ENCODE measurements around the gene AHRR.

AHRR gene

GRCh38 chr5:423626-424261, 102.2 kb downstream of the AHRR start:
- Histone ChIP-seq H3K4me3 (ENCODE audit: low read depth, low read length, poor library complexity, severe bottlenecking) (no peak overlapping the region), H3K27me3 (ENCODE audit: insufficient read depth, low read length) (no peaks in the 10 kb centered on the region), H3K9me3 (ENCODE audit: low read length) (no peaks in the 10 kb centered on the region), H2AFZ (ENCODE audit: low read length) (no peak overlapping the region), H3K36me3 (ENCODE audit: insufficient read depth, low read length) (0 out of 2 replicates have a peak, but pooled peaks cover 9% of the 10 kb centered on the region), H3K9ac (ENCODE audit: low read length) (peak overlapping the region; percentile 67; the same call in 1 of the 2 replicates), H3K4me2 (ENCODE audit: low read length) (peak overlapping the region; percentile 56; the same call in 1 of the 2 replicates), H3F3A (ENCODE audit: insufficient read depth, low read length) (no peaks in the 10 kb centered on the region), H3K27ac (ENCODE audit: low read depth, low read length, poor library complexity, severe bottlenecking) (peak overlapping the region; percentile 100), H3K4me1 (ENCODE audit: insufficient read depth, low read length, severe bottlenecking) (peaks cover 46% of the 10 kb centered on the region), H3K9me2 (ENCODE audit: low read depth, low read length) (no peaks in the 10 kb centered on the region), H3K79me2 (ENCODE audit: insufficient read depth, low read length) (no peaks in the 10 kb centered on the region), H4K20me1 (ENCODE audit: insufficient read depth, low read length) (no peaks in the 10 kb centered on the region)
- TF ChIP-seq CTCF (IDR thresholded peaks at IDR 0.05; ENCODE audit: low read length) (no peak), EZH2 (IDR thresholded peaks at IDR 0.05; ENCODE audit: borderline replicate concordance, low read length) (no peak)

DNA sequence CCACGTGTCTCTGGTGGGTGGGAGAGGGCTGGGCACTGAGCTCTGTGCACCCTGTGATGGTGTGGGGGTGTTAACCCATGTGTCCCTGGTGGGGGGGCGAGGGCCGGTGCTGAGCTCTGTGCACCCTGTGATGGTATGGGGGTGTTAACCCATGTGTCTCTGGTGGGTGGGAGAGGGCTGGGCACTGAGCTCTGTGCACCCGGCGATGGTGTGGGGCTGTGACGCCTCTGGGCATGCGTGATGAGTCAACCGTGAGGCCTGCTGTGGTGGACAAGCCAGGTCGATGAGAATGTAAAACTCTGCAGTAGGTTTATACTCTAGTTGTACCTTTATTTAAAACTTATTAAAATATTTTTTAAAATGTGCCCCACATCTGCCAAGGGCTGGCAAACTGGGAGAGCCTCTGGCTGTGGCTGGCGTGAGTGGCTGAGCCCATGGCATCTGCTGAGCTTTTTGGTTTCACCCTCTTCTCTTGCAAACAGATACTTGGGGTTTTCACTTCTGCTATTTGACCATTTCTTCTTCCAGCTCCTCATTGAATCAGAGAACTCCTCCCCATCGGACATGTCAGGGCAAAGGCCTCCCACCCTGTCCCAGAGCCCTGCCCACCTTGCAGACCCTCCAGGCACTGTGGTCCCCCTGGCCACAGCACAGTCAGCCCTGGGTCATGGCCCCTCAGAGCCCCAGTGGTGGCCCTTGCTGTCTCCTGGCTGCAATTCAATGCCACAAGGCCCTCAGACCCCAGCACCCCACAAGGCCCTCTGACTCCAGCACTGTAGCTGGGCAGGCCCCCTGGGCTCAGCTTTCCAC, 103.0 kb downstream of the AHRR start:
- Histone ChIP-seq H3K4me2 (ENCODE audit: low read length) (peak overlapping the region; percentile 56), H3F3A (ENCODE audit: insufficient read depth, low read length) (no peaks in the 10 kb centered on the region), H3K4me3 (ENCODE audit: low read depth, low read length, poor library complexity, severe bottlenecking) (no peak overlapping the region), H3K36me3 (ENCODE audit: insufficient read depth, low read length) (0 out of 2 replicates have a peak, but pooled peaks cover 9% of the 10 kb centered on the region), H2AFZ (ENCODE audit: low read length) (no peak overlapping the region), H4K20me1 (ENCODE audit: insufficient read depth, low read length) (no peaks in the 10 kb centered on the region), H3K79me2 (ENCODE audit: insufficient read depth, low read length) (no peaks in the 10 kb centered on the region), H3K9me2 (ENCODE audit: low read depth, low read length) (no peaks in the 10 kb centered on the region), H3K27me3 (ENCODE audit: insufficient read depth, low read length) (no peaks in the 10 kb centered on the region), H3K9ac (ENCODE audit: low read length) (peak overlapping the region; percentile 67), H3K4me1 (ENCODE audit: insufficient read depth, low read length, severe bottlenecking) (peaks cover 42% of the 10 kb centered on the region), H3K9me3 (ENCODE audit: low read length) (no peaks in the 10 kb centered on the region), H3K27ac (ENCODE audit: low read depth, low read length, poor library complexity, severe bottlenecking) (peak overlapping the region; percentile 100)
- TF ChIP-seq CTCF (IDR thresholded peaks at IDR 0.05; ENCODE audit: low read length): no peak
- TF ChIP-seq EZH2 (IDR thresholded peaks at IDR 0.05; ENCODE audit: borderline replicate concordance, low read length): no peak

DNA sequence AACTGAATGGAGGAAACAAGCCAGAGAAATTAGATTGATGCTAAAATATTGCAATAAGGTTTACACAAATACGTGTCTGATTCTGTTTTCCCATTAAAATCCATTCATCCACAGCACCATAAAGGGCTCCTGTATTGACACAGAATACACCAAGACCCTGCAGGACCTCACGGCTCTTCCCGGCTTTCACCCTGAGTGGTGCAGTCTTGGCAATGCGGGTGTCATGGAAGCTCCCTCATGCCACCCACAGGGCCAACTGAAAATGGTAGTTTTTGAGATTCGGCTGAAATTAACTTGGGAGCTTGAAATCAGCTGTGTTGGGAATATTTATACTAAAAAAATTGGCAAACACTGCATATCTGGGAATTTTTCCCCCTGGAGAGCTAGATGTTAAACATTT, 104.2 kb downstream of the AHRR start:
- H3K36me3 ChIP-seq (ENCODE audit: insufficient read depth, low read length): peaks cover 14% of the 10 kb centered on the region; the same call in 1 of the 2 replicates
- H3K27me3 ChIP-seq (ENCODE audit: insufficient read depth, low read length): no peaks in the 10 kb centered on the region
- no peak overlapping the region for H2AFZ ChIP-seq (ENCODE audit: low read length)
- no peaks in the 10 kb centered on the region for H3K79me2 ChIP-seq (ENCODE audit: insufficient read depth, low read length)
- H3K4me1 ChIP-seq (ENCODE audit: insufficient read depth, low read length, severe bottlenecking): peaks cover 39% of the 10 kb centered on the region
- H3K4me3 ChIP-seq (ENCODE audit: low read depth, low read length, poor library complexity, severe bottlenecking): no peak overlapping the region
- no peak overlapping the region for H3K9ac ChIP-seq (ENCODE audit: low read length)
- H3K9me2 ChIP-seq (ENCODE audit: low read depth, low read length): no peaks in the 10 kb centered on the region
- H3K27ac ChIP-seq (ENCODE audit: low read depth, low read length, poor library complexity, severe bottlenecking): peak overlapping the region; percentile 100
- H3K9me3 ChIP-seq (ENCODE audit: low read length): no peaks in the 10 kb centered on the region
- no peaks in the 10 kb centered on the region for H3F3A ChIP-seq (ENCODE audit: insufficient read depth, low read length)
- TF ChIP-seq EZH2 (IDR thresholded peaks at IDR 0.05; ENCODE audit: borderline replicate concordance, low read length) (no peak), CTCF (IDR thresholded peaks at IDR 0.05; ENCODE audit: low read length) (peak; percentile 69)
- H3K4me2 ChIP-seq (ENCODE audit: low read length): no peak overlapping the region
- no peaks in the 10 kb centered on the region for H4K20me1 ChIP-seq (ENCODE audit: insufficient read depth, low read length)
